HepG2 (cell line): ENCODE measurements around the gene MCM8. TPM values are rescaled to one million over a fixed set of nuclear protein-coding genes. Genes with fewer than 3 reads are reported as not detected.
A peak's percentile ranks its signal among the peaks of the same experiment; 100 is the strongest.

Experiments
- ATF7 ChIP-seq, 2 experiments: fragments of 450-650 bp in 1 of 2; sonication (generic) in 1 of 2; formaldehyde crosslinking in 1 of 2; IDR thresholded peaks; 2 replicates each; pipeline versions ENCODE4 v1.4.0 to v1.6.1; 2016 to 2020; ENCODE audit warnings: antibody characterized with exemption in 1 of 2, mild to moderate bottlenecking in 1 of 2, missing genetic modification reagents in 1 of 2
- BCLAF1 ChIP-seq: fragments of 450-650 bp; IDR thresholded peaks from 2 replicates; pipeline ENCODE4 v1.6.1; 2017; ENCODE audit warnings: mild to moderate bottlenecking
- CBX2 ChIP-seq, 2 experiments: fragments of 200-600 bp in 1 of 2; sonication (generic); formaldehyde crosslinking in 1 of 2; IDR thresholded peaks; 2 replicates each; pipeline versions ENCODE4 v1.7.0 to v1.8.1; 2018 to 2022; ENCODE audit warnings: low read depth in 2 of 2, low read length in 1 of 2, mild to moderate bottlenecking in 1 of 2, missing genetic modification reagents in 1 of 2
- HOXA9 ChIP-seq: sonication (generic); formaldehyde crosslinking; IDR thresholded peaks from 2 replicates; pipeline ENCODE4 v1.8.1; 2022; ENCODE audit warnings: missing genetic modification reagents, mild to moderate bottlenecking, moderate library complexity, borderline replicate concordance
- KDM3A ChIP-seq: IDR thresholded peaks from 2 replicates; pipeline ENCODE4 v1.6.1; 2018; ENCODE audit warnings: low read depth, missing compliant biosample characterization
- MAFG ChIP-seq: sonication (generic); formaldehyde crosslinking; IDR thresholded peaks from 2 replicates; pipeline ENCODE4 v1.5.1; 2020; ENCODE audit warnings: mild to moderate bottlenecking, missing genetic modification reagents
- MAFK ChIP-seq, 2 experiments: IDR thresholded peaks in 1 of 2; conservative IDR thresholded peaks in 1 of 2; 2 replicates each; pipeline ENCODE4 v1.6.1; 2011; ENCODE audit warnings: improper control_type of control experiment in 2 of 2, low read length in 2 of 2
- RXRB ChIP-seq: IDR thresholded peaks from 2 replicates; pipeline ENCODE4 v1.6.1; 2016; ENCODE audit warnings: borderline replicate concordance, missing genetic modification reagents, missing compliant biosample characterization
- SMAD1 ChIP-seq: sonication (generic); formaldehyde crosslinking; IDR thresholded peaks from 2 replicates; pipeline ENCODE4 v1.4.0; 2020; ENCODE audit warnings: missing genetic modification reagents, low read depth, mild to moderate bottlenecking, borderline replicate concordance
- SP2 ChIP-seq: sonication (generic); formaldehyde crosslinking; IDR thresholded peaks from 2 replicates; pipeline ENCODE4 v1.5.1; 2020; ENCODE audit warnings: mild to moderate bottlenecking, missing genetic modification reagents
- TCF7L2 ChIP-seq: IDR thresholded peaks from 2 replicates; pipeline ENCODE4 v1.6.1; 2011; ENCODE audit warnings: mild to moderate bottlenecking, low read depth, low read length, moderate library complexity
- ZBTB7A ChIP-seq: sonication (generic); formaldehyde crosslinking; IDR thresholded peaks from 2 replicates; pipeline ENCODE4 v1.8.0; 2022; ENCODE audit warnings: mild to moderate bottlenecking, missing genetic modification reagents
- ZNF263 ChIP-seq: sonication (generic); formaldehyde crosslinking; IDR thresholded peaks from 2 replicates; pipeline ENCODE4 v1.4.0; 2020; ENCODE audit warnings: missing genetic modification reagents
- ZNF275 ChIP-seq: sonication (generic); formaldehyde crosslinking; IDR thresholded peaks from 2 replicates; pipeline ENCODE4 v1.8.0; 2022; ENCODE audit warnings: missing genetic modification reagents, mild to moderate bottlenecking, inconsistent platforms, borderline replicate concordance
- ZNF317 ChIP-seq: sonication (generic); formaldehyde crosslinking; IDR thresholded peaks from 2 replicates; pipeline ENCODE4 v1.5.0; 2020; ENCODE audit warnings: mild to moderate bottlenecking, missing genetic modification reagents
- ZNF333 ChIP-seq: sonication (generic); formaldehyde crosslinking; IDR thresholded peaks from 2 replicates; pipeline ENCODE4 v1.4.0; 2020; ENCODE audit warnings: mild to moderate bottlenecking, missing genetic modification reagents, borderline replicate concordance
- ZNF441 ChIP-seq: sonication (generic); formaldehyde crosslinking; IDR thresholded peaks from 2 replicates; pipeline ENCODE4 v1.7.0; 2021; ENCODE audit warnings: missing genetic modification reagents, borderline replicate concordance
- ZNF546 ChIP-seq: sonication (generic); formaldehyde crosslinking; conservative IDR thresholded peaks from 2 replicates; pipeline ENCODE4 v1.8.1; 2023; ENCODE audit warnings: mild to moderate bottlenecking, missing genetic modification reagents
- ZNF563 ChIP-seq: sonication (generic); formaldehyde crosslinking; IDR thresholded peaks from 2 replicates; pipeline ENCODE4 v1.8.0; 2022; ENCODE audit warnings: mild to moderate bottlenecking, moderate library complexity, missing genetic modification reagents
- ZNF574 ChIP-seq: sonication (generic); formaldehyde crosslinking; IDR thresholded peaks from 2 replicates; pipeline ENCODE4 v1.4.0; 2020; ENCODE audit warnings: missing genetic modification reagents
- ZNF616 ChIP-seq: sonication (generic); formaldehyde crosslinking; IDR thresholded peaks from 2 replicates; pipeline ENCODE4 v1.5.0; 2020; ENCODE audit warnings: low read depth, mild to moderate bottlenecking, missing genetic modification reagents
- ZNF713 ChIP-seq: sonication (generic); formaldehyde crosslinking; IDR thresholded peaks from 2 replicates; pipeline ENCODE4 v1.4.0; 2020; ENCODE audit warnings: mild to moderate bottlenecking, missing genetic modification reagents
- polyA plus RNA-seq, 8 experiments: library from polyadenylated mRNA; depleted of rRNA in 3 of 8; stranded (reverse) in 7 of 8; unstranded in 1 of 8; fragments of >200 nt; fragmentation: Illumina TruSeq in 4 of 8; extraction: Trizol in 4 of 8; gene quantifications; 2 replicates each; pipeline versions ENCODE4 v1.2.1 to v1.2.3, GENCODE V29; 2011 to 2016; ENCODE audit warnings: low read depth in 4 of 8, missing spikeins in 1 of 8, mixed read lengths in 1 of 8; ENCODE audit not compliant: insufficient read depth in 1 of 8
- total RNA-seq, 5 experiments: library from RNA; depleted of rRNA; stranded (reverse); fragments of >200 nt; fragmentation: Illumina TruSeq; extraction: Trizol; gene quantifications; 2 replicates each; pipeline ENCODE4 v1.2.3, GENCODE V29; 2016; ENCODE audit warnings: low read depth in 1 of 5

MCM8 gene
- total and polyA plus RNA-seq, 2 of the 13 experiments (the other 11 are each of a cell fraction or from before 2014, with no cell fraction given): 11.5 to 59.3 TPM

- TF ChIP-seq ZNF317 (peak; percentile 94), MAFK (conservative IDR thresholded peaks at IDR 0.05 in 1 of 2, IDR thresholded peaks at IDR 0.05 in 1 of 2; ENCODE audit: low read length in 2 of 2) (no peak), ATF7 (IDR thresholded peaks at IDR 0.05) (no peak), ATF7 (CRISPR knock-in tag; IDR thresholded peaks at IDR 0.05) (peak; percentile 77; the same call in 1 of the 2 replicates), ZNF263 (CRISPR knock-in tag) (peak; percentile 100), ZNF441 (CRISPR knock-in tag) (0 out of 2 replicates have a peak, but pooled peaks have one; percentile 39), ZNF574 (CRISPR knock-in tag) (peak; percentile 97), KDM3A (CRISPR knock-in tag) (peak; percentile 95), BCLAF1 (no peak), ZNF333 (CRISPR knock-in tag) (peak; percentile 96), TCF7L2 (no peak), ZNF616 (peak; percentile 87; the same call in 1 of the 2 replicates), ZNF546 (0 out of 2 replicates have a peak, but pooled peaks have one; percentile 81), RXRB (CRISPR knock-in tag) (peak; percentile 91), MAFG (CRISPR knock-in tag) (no peak), CBX2 (IDR thresholded peaks at IDR 0.05; ENCODE audit: low read depth, low read length) (no peak; the same call in 1 of the 2 replicates), CBX2 (CRISPR knock-in tag; IDR thresholded peaks at IDR 0.05; ENCODE audit: low read depth) (peak; percentile 68; the same call in 1 of the 2 replicates), ZBTB7A (CRISPR knock-in tag) (no peak; the same call in 1 of the 2 replicates), ZNF563 (CRISPR knock-in tag) (no peak), SP2 (CRISPR knock-in tag) (peak; percentile 88), ZNF275 (CRISPR knock-in tag) (no peak), SMAD1 (peak; percentile 84; the same call in 1 of the 2 replicates), ZNF713 (no peak; the same call in 1 of the 2 replicates), HOXA9 (CRISPR knock-in tag) (no peak)
Measured at GRCh38 chr20:5950271-5951031, at the start of gene MCM8, which contains the start of gene TRMT6 (continued).
